ENCODE measurements around the gene HHEX. TPM values are rescaled to one million over a fixed set of nuclear protein-coding genes. Genes with fewer than 3 reads are reported as not detected.

HHEX gene
- total and polyA plus RNA-seq, 2 of the 4 experiments (the other 2 are of a cell fraction), result 2.3 to 7.7 TPM

GRCh38 chr10:92696606-92697383 lies 7.0 kb downstream of the HHEX start:
- peak overlapping the region; percentile 22; the same call in 1 of the 2 replicates for H3K18ac ChIP-seq (ENCODE audit: low read depth, low read length)
- peak overlapping the region; percentile 84 for H3K9ac ChIP-seq (ENCODE audit: low read depth, low read length)
- H2BK120ac ChIP-seq (ENCODE audit: low read depth, low read length), result peak overlapping the region; percentile 95
- peaks cover 0 to 31% of the 10 kb centered on the region in 2 experiments; a peak in 2 of 4 replicates for H3K79me1 ChIP-seq (ENCODE audit: low read depth in 1 of 2, low read length in 2 of 2)
- 0 out of 2 replicates have a peak, but pooled peaks cover 2% of the 10 kb centered on the region for H4K20me1 ChIP-seq (ENCODE audit: insufficient read depth, low read length)
- intact Hi-C loops (cut with micrococcal nuclease) (no loop called here), in situ Hi-C loops (cut with MboI; ENCODE audit: low sequenced_read_pairs) (no loop called here), dilution Hi-C loops (cut with HindIII; ENCODE audit: low sequenced_read_pairs, unreplicated experiment) (no loop called here)
- H3K4me1 ChIP-seq (ENCODE audit: control insufficient read depth, insufficient read depth, low read length), result peaks cover 29% of the 10 kb centered on the region
- CTCF ChIA-PET, result no interaction called here
- peak overlapping the region; percentile 58 for H3K23ac ChIP-seq (ENCODE audit: low read depth, low read length)
- peaks cover 6% of the 10 kb centered on the region for H3K36me3 ChIP-seq (ENCODE audit: control insufficient read depth, insufficient read depth, low read length)
- H2BK15ac ChIP-seq (ENCODE audit: low read depth, low read length), result peak overlapping the region; percentile 95; the same call in 2 of the 3 replicates
- H2AK5ac ChIP-seq (ENCODE audit: low read depth, low read length), result peak overlapping the region; percentile 94
- TF ChIP-seq MAFK (IDR thresholded peaks at IDR 0.05; ENCODE audit: low read depth, low read length), result no peak
- no peak for TF ChIP-seq BHLHE40 (IDR thresholded peaks at IDR 0.05; ENCODE audit: low read depth, low read length)
- TF ChIP-seq MXI1 (IDR thresholded peaks at IDR 0.05; ENCODE audit: borderline replicate concordance, low read depth, low read length), result no peak
- TF ChIP-seq RAD21 (IDR thresholded peaks at IDR 0.05; ENCODE audit: low read length), result no peak
- H2BK20ac ChIP-seq (ENCODE audit: low read depth, low read length), result peak overlapping the region; percentile 57
- H3K14ac ChIP-seq (replicated peaks; ENCODE audit: low read depth, low read length), result peak overlapping the region; percentile 94
- peak overlapping the region; percentile 73; the same call in 1 of the 2 replicates for H3K4me2 ChIP-seq (ENCODE audit: low read depth, low read length)
- H2BK5ac ChIP-seq (ENCODE audit: low read depth, low read length, poor library complexity, severe bottlenecking), result peak overlapping the region; percentile 35
- no peaks in the 10 kb centered on the region for H3K9me3 ChIP-seq (ENCODE audit: control insufficient read depth, insufficient read depth, low read length)
- ATAC-seq (ENCODE audit: low read depth) (peak; percentile 3; the same call in 1 of the 2 replicates), DNase-seq (no peak)
- WGBS, 2 experiments (ENCODE audit: extremely low coverage in 2 of 2, insufficient read length in 1 of 2), result 100% methylated on average over 1 of the region's 7 CpGs; no CpG with 5 or more reads in 1 of the 2 experiments
- H3K56ac ChIP-seq (ENCODE audit: extremely low read depth, insufficient read depth, low read length), result no peak overlapping the region; the same call in 1 of the 2 replicates
- H3K4me3 ChIP-seq (ENCODE audit: insufficient read depth, low read depth, low read length), result no peak overlapping the region
- H3K27me3 ChIP-seq (ENCODE audit: control insufficient read depth, insufficient read depth, low read length), result no peaks in the 10 kb centered on the region
- H2AFZ ChIP-seq (replicated peaks; ENCODE audit: low read length, poor library complexity), result peak overlapping the region; percentile 86
- peaks cover 3% of the 10 kb centered on the region; the same call in 1 of the 2 replicates for H3K9me1 ChIP-seq (ENCODE audit: insufficient read depth, low read length)
- H3K4ac ChIP-seq (ENCODE audit: low read depth, low read length), result peak overlapping the region; percentile 83
- no TSS peak for BruUV-seq (replicated peaks)
- H3K27ac ChIP-seq (ENCODE audit: insufficient read depth, low read length), result peak overlapping the region; percentile 75
- H2AK9ac ChIP-seq (replicated peaks; ENCODE audit: low read depth, low read length, poor library complexity), result peak overlapping the region; percentile 96
- peak overlapping the region; percentile 77; the same call in 1 of the 2 replicates for H4K5ac ChIP-seq (ENCODE audit: low read depth, low read length)
- peak overlapping the region; percentile 86 to 90 for H4K8ac ChIP-seq (ENCODE audit: low read depth in 2 of 2, low read length in 2 of 2)
- POLR2A ChIA-PET (ENCODE audit: unreplicated experiment), result no interaction called here
- peak overlapping the region; percentile 92 for H4K91ac ChIP-seq (ENCODE audit: insufficient read depth, low read depth, low read length)
